Inflammatory macrophage treated with lipopolysaccharide for 4 hours (primary cell): ENCODE data around the gene GCM1.

Source experiments
- DNase-seq: peaks from one replicate; pipeline ENCODE4 v3.0.0-alpha.2; 2020

Gene GCM1

DNA sequence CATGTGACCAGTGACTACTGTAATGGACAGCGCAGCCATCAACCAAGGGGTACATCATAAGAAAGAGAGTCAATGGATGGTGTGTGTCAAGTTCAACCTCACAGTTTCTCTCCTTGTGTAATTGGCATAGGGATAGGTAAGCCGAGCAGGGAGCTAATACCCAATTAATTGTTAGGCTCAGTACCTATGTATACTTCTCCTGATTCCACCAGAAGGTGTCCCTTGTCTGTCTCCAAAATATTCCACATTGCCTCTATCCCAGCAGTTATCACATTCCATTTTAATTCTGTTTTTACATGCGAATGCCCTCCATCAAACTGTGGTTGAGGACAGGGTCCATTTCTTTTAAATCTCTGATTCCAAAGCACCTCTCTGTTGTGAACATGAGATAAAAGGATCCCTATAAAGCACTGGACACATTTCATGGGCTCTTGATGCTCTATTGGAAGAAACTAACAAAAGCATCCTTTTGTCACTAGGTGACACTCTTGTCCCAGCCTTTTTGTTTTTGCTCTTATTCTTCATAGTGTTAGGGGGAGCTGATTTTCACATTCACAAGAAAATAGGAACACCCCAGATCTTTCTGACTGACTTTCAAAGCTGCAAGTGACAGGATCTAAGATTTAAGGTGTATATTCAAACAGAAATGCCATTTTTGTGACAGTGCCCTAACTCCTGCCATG, 44.5 kb downstream of the GCM1 start:
- no peak for DNase-seq

DNA sequence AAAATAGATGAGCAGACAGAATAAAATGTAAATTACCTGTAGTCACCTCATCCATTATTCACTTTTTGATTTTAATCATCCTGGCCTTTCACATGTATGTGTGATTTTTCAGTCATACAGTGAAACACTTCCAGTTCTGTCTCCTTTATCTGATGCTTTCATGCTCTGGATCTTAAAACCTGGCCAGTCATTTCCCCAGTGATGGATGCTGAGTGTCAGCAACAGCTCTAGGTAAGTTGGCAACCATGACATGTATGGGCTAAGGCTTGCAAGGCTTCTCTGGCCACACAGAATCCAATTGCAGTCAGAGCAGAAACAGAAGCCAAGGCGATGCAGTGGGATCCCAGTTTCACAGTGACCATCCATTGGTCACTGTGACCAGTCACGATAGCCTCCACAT, 47.6 kb downstream of the GCM1 start:
- no peak for DNase-seq

DNA sequence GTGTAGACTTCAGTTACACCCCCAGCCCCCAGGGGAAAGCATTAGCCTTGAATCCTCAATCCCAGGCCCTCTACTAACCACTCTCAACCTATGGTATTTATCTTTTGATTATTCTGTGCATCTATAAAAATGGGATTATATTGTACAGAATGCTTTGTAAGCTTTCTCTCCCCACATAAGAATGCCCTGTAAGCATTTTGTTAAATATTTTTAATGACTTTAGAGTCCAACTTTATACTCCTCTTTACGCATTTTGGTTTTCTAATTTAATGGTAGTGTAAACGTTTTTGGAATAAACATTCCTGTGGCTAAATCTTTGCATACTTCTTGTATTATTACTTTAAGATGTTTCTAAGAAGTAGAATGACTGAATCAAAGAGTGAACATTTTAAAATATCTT, 48.1 kb downstream of the GCM1 start:
- no peak for DNase-seq

DNA sequence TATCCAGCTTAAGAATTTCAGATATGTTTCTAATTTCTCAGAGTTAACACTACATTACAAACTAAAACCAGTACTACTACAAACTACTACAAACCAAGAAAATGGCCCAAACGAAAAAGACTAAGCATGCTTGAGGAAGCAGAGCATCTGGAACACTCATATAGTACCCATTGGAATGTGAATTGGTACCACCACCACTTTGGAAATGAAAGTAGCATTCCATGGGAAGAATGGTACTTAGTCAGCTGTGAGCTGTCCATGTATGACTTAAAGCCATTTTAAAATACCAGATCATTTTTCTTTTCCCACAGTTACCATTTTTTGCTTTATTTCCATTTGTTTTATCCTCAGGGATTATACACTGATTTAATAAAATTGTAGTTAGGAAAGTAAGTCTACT, 52.9 kb downstream of the GCM1 start:
- no peak for DNase-seq

DNA sequence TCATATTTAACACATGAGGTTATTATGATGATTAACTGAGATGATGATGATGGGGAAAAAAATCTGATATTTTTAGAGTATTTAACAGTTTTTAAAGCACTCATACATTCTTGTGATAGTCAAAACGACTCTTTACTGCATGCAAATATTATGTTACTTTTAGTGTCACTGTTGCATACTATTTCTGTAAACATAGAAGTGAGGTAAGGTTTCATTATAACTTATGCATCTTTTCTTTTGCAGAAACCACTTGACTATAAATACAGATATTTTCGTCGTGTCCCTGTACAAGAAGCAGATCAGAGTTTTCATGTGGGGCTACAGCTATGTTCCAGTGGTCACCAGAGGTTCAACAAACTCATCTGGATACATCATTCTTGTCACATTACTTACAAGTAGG, 53.4 kb downstream of the GCM1 start:
- no peak for DNase-seq

DNA sequence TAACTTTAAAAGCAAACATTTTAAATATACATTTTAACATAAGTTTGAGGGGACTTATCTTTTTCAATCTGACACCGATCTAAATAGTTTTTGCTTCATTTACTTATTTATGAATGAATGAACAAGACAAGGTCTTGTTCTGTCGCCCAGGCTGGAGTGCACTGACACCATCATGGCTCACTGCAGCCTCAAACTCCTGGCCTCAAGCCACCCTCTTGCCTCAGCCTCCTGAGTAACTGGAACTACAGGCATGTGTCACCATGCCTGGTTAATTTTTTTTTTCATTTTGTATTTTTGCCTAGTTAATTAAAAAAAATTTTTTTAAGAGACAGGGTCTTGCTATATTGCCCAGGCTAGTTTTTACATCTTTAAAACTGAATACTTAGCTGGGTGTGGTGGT, 58.1 kb downstream of the GCM1 start:
- no peak for DNase-seq

DNA sequence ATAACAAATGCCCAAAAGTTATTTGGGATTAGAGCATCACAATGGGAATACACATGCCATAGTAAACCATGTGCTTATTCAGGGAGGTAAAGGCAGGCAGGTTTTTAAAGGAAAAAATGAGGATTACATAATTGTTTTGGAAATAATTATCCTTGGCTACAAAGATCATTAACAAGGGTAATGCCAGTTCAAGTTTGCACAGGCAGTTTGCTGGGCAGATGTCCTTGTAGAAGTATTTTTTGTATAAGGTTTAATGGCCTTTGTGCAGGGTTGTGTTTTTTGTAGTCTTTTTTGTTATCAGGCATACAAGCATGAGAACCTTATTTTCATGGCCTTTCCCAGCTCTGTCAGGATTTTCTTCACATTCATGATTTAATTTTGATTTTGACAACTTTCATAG, 58.7 kb downstream of the GCM1 start:
- DNase-seq = no peak

DNA sequence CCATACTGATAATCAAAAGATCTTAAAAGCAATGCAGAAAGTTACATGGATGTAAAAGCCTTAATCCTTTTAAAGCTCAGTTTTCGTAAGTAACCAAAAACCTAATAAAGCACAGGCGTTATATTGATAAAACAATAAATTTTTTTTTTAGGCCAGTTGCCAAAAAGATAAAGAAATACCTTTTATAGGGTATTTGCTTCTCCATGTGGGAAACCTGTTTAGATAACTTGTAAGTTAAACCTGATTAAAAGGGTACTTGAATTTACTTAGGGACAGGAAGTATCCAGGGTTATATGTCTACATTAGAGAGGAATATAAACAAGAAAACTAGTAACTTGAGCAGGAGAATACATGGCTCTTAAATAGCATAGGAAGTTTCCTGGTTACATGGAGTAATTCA, 62.3 kb downstream of the GCM1 start:
- no peak for DNase-seq

DNA sequence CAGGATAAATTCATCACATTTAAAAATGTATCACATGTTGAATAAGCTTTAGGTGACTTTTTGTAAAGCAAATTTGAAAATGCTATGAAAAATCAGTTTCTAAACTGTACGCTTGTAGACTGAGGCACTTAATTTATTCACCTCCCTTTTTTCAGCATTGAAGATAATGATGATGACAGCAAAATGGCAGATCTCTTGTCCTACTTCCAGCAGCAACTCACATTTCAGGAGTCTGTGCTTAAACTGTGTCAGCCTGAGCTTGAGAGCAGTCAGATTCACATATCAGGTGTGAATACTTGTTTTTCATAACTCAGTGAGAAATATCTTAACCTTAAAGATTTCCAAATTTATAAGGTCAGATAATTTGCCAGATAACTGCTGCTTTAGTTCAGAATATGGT, 67.8 kb downstream of the GCM1 start:
- no peak for DNase-seq
